CD4-positive, CD25-positive, alpha-beta regulatory T cell (primary cell): Measurements from ENCODE around the gene HTR3C. TPM values are rescaled to one million over a fixed set of nuclear protein-coding genes. Genes with fewer than 3 reads are reported as not detected.
"Not testable (repeated sequence)": the region's sequence is repeated elsewhere in the genome, so short reads cannot be mapped to it uniquely, and the experiment has no call there.

Experiments used
- ATAC-seq, 2 donors: fragments of 150-1000 bp; cut with Tn5 transposase; one replicate each; pipeline ENCODE4 v1.10.0; 2021; ENCODE audit warnings: low read depth in 2 of 2, moderate number of reproducible peaks in 2 of 2, moderate library complexity in 1 of 2
- DNase-seq, 3 donors: peaks; one replicate each; pipeline versions ENCODE4 v3.0.0 to v3.0.0-alpha.2; 2012 to 2022; ENCODE audit warnings: mixed read lengths in 1 of 3
- H3K27ac ChIP-seq: one replicate; pipeline ENCODE4 v1.7.0; 2013; ENCODE audit warnings: mild to moderate bottlenecking, low read length; ENCODE audit not compliant: insufficient read depth, poor library complexity, severe bottlenecking
- H3K27me3 ChIP-seq: one replicate; pipeline ENCODE4 v1.7.0; 2013; ENCODE audit warnings: low read length; ENCODE audit not compliant: control insufficient read depth, insufficient read depth
- H3K36me3 ChIP-seq: one replicate; pipeline ENCODE4 v1.7.0; 2013; ENCODE audit warnings: mild to moderate bottlenecking, low read length, moderate library complexity; ENCODE audit not compliant: control insufficient read depth, insufficient read depth
- H3K4me1 ChIP-seq: 2 replicates; pipeline ENCODE4 v1.7.0; 2013; ENCODE audit warnings: mild to moderate bottlenecking, low read length; ENCODE audit not compliant: insufficient read depth, control insufficient read depth, poor library complexity, severe bottlenecking
- H3K4me3 ChIP-seq: one replicate; pipeline ENCODE4 v1.7.0; 2013; ENCODE audit warnings: low read depth, mild to moderate bottlenecking, low read length, moderate library complexity
- H3K9me3 ChIP-seq, 2 experiments: 1 replicate in 1 of 2; 2 replicates in 1 of 2; pipeline ENCODE4 v1.7.0; 2013; ENCODE audit warnings: low read length in 2 of 2, mild to moderate bottlenecking in 1 of 2, moderate library complexity in 1 of 2; ENCODE audit not compliant: control insufficient read depth in 2 of 2
- H3K27ac Mint-ChIP-seq, 3 donors: one replicate each; pipeline ENCODE4 v1.8.0; 2020 to 2022; ENCODE audit warnings: mild to moderate bottlenecking in 3 of 3, mixed read lengths in 3 of 3, moderate library complexity in 2 of 3
- H3K27me3 Mint-ChIP-seq: one replicate; pipeline ENCODE4 v1.8.0; 2022; ENCODE audit warnings: mild to moderate bottlenecking, mixed read lengths
- H3K36me3 Mint-ChIP-seq: one replicate; pipeline ENCODE4 v1.8.0; 2020; ENCODE audit warnings: mixed read lengths
- H3K4me1 Mint-ChIP-seq, 4 donors: one replicate each; pipeline ENCODE4 v1.8.0; 2020 to 2022; ENCODE audit warnings: mixed read lengths in 4 of 4, mild to moderate bottlenecking in 1 of 4
- H3K4me3 Mint-ChIP-seq, 4 donors: one replicate each; pipeline ENCODE4 v1.8.0; 2020 to 2022; ENCODE audit warnings: mild to moderate bottlenecking in 4 of 4, mixed read lengths in 4 of 4, moderate library complexity in 3 of 4
- H3K9me3 Mint-ChIP-seq, 7 donors: one replicate each; pipeline ENCODE4 v1.8.0; 2020 to 2022; ENCODE audit warnings: mixed read lengths in 7 of 7, mild to moderate bottlenecking in 3 of 7, moderate library complexity in 2 of 7
- polyA plus RNA-seq, 4 donors: library from polyadenylated mRNA; unstranded; fragments of 300-500 nt; fragmentation: Illumina TruSeq; gene quantifications; one replicate each; pipeline ENCODE4 v1.2.3, GENCODE V29; 2021
- total RNA-seq: library from RNA; stranded (reverse); gene quantifications from one replicate; pipeline ENCODE4 v1.2.3, GENCODE V29; 2022

HTR3C gene
- total and polyA plus RNA-seq, 5 donors from 2014 or later = not detected

GRCh38 chr3:184022323-184022722, 30.5 kb upstream of the HTR3C start:
- Histone ChIP-seq H3K9me3 (no peaks in the 10 kb centered on the region), H3K27me3 (peaks cover 7% of the 10 kb centered on the region), H3K4me3 (no peak overlapping the region), H3K4me1 (peaks cover 7% of the 10 kb centered on the region), H3K27ac (no peak overlapping the region), H3K36me3 (no peaks in the 10 kb centered on the region)
- H3K9me3 Mint-ChIP-seq = peaks cover 0 to 4% (median 0%) of the 10 kb centered on the region in 7 donors
- ATAC-seq (no peak), DNase-seq (peak in 1 of 3 donors; percentile 32)
- peaks cover 0 to 11% (median 7%) of the 10 kb centered on the region in 4 donors for H3K4me1 Mint-ChIP-seq
- peaks cover 40% of the 10 kb centered on the region for H3K27me3 Mint-ChIP-seq
- no peak overlapping the region for H3K27ac Mint-ChIP-seq
- no peaks in the 10 kb centered on the region for H3K36me3 Mint-ChIP-seq
- H3K4me3 Mint-ChIP-seq = no peak overlapping the region

GRCh38 chr3:184025256-184025655, 27.6 kb upstream of the HTR3C start:
- not testable (repeated sequence) for H3K27ac ChIP-seq, H3K36me3 Mint-ChIP-seq, H3K27me3 ChIP-seq, H3K9me3 ChIP-seq, H3K4me3 ChIP-seq, H3K36me3 ChIP-seq, ATAC-seq, H3K4me1 ChIP-seq, H3K4me3 Mint-ChIP-seq, H3K27ac Mint-ChIP-seq, DNase-seq, H3K9me3 Mint-ChIP-seq, H3K4me1 Mint-ChIP-seq
- peaks cover 25% of the 10 kb centered on the region for H3K27me3 Mint-ChIP-seq

GRCh38 chr3:184028275-184028890, 24.5 kb upstream of the HTR3C start:
- not testable (repeated sequence) for H3K9me3 Mint-ChIP-seq

GRCh38 chr3:184029443-184029842, 23.4 kb upstream of the HTR3C start:
- H3K27ac Mint-ChIP-seq = no peak overlapping the region
- no peaks in the 10 kb centered on the region for H3K36me3 Mint-ChIP-seq
- H3K9me3 Mint-ChIP-seq = no peaks in the 10 kb centered on the region
- no peak for DNase-seq
- Histone ChIP-seq H3K27ac (no peak overlapping the region), H3K36me3 (no peaks in the 10 kb centered on the region), H3K9me3 (no peaks in the 10 kb centered on the region), H3K4me1 (no peaks in the 10 kb centered on the region), H3K4me3 (no peak overlapping the region), H3K27me3 (peaks cover 2% of the 10 kb centered on the region)
- peaks cover 14% of the 10 kb centered on the region for H3K27me3 Mint-ChIP-seq
- no peak for ATAC-seq
- no peak overlapping the region for H3K4me3 Mint-ChIP-seq
- no peaks in the 10 kb centered on the region for H3K4me1 Mint-ChIP-seq

More at GRCh38 chr3:184028275-184028890, 24.5 kb upstream of the HTR3C start:
- not testable (repeated sequence) for H3K36me3 Mint-ChIP-seq, ATAC-seq, H3K27ac Mint-ChIP-seq, H3K4me3 ChIP-seq, DNase-seq, H3K36me3 ChIP-seq, H3K27ac ChIP-seq, H3K9me3 ChIP-seq, H3K27me3 ChIP-seq, H3K4me1 ChIP-seq, H3K4me3 Mint-ChIP-seq, H3K4me1 Mint-ChIP-seq
- peaks cover 11% of the 10 kb centered on the region for H3K27me3 Mint-ChIP-seq

GRCh38 chr3:184030536-184030935, 22.3 kb upstream of the HTR3C start:
- H3K36me3 Mint-ChIP-seq = no peaks in the 10 kb centered on the region
- peaks cover 12% of the 10 kb centered on the region for H3K27me3 Mint-ChIP-seq
- DNase-seq = no peak
- Histone ChIP-seq H3K27me3 (peaks cover 2% of the 10 kb centered on the region), H3K27ac (no peak overlapping the region), H3K36me3 (no peaks in the 10 kb centered on the region), H3K4me1 (no peaks in the 10 kb centered on the region), H3K9me3 (no peaks in the 10 kb centered on the region), H3K4me3 (no peak overlapping the region)
- H3K27ac Mint-ChIP-seq = no peak overlapping the region
- H3K4me3 Mint-ChIP-seq = no peak overlapping the region
- H3K9me3 Mint-ChIP-seq = no peaks in the 10 kb centered on the region
- ATAC-seq = no peak
- no peaks in the 10 kb centered on the region for H3K4me1 Mint-ChIP-seq

- H3K4me1 Mint-ChIP-seq = no peaks in the 10 kb centered on the region
- peaks cover 8% of the 10 kb centered on the region for H3K27me3 Mint-ChIP-seq
- no peaks in the 10 kb centered on the region for H3K9me3 Mint-ChIP-seq
- no peak for DNase-seq
- Histone ChIP-seq H3K27ac (no peak within 1 kb of the TSS), H3K4me1 (no peaks in the 10 kb centered on the region), H3K27me3 (peaks cover 2% of the 10 kb centered on the region), H3K36me3 (no peaks in the 10 kb centered on the region), H3K9me3 (no peaks in the 10 kb centered on the region), H3K4me3 (no peak within 1 kb of the TSS)
- H3K4me3 Mint-ChIP-seq = no peak within 1 kb of the TSS
- no peaks in the 10 kb centered on the region for H3K36me3 Mint-ChIP-seq
- no peak within 1 kb of the TSS for H3K27ac Mint-ChIP-seq
- no peak for ATAC-seq
These were observed 21.6 kb upstream of the HTR3C start, which contains the start of gene HTR3D for GRCh38 chr3:184031187-184031792. HTR3D (plus strand) TSS chr3:184031742; CDS start chr3:184031742, 0 bp downstream.

GRCh38 chr3:184037816-184038215, 15.0 kb upstream of the HTR3C start:
- Mint-ChIP-seq H3K27me3 (peaks cover 8% of the 10 kb centered on the region), H3K4me1 (no peaks in the 10 kb centered on the region), H3K27ac (no peak overlapping the region), H3K36me3 (no peaks in the 10 kb centered on the region), H3K4me3 (no peak overlapping the region), H3K9me3 (no peaks in the 10 kb centered on the region)
- H3K4me1 ChIP-seq = no peaks in the 10 kb centered on the region
- H3K9me3 ChIP-seq = no peaks in the 10 kb centered on the region
- no peak overlapping the region for H3K27ac ChIP-seq
- H3K27me3 ChIP-seq = no peaks in the 10 kb centered on the region
- H3K4me3 ChIP-seq = no peak overlapping the region
- ATAC-seq (no peak), DNase-seq (no peak)
- H3K36me3 ChIP-seq = no peaks in the 10 kb centered on the region

GRCh38 chr3:184038307-184038706, 14.5 kb upstream of the HTR3C start:
- not testable (repeated sequence) for H3K36me3 ChIP-seq, ATAC-seq, H3K4me3 Mint-ChIP-seq, H3K36me3 Mint-ChIP-seq, H3K4me1 Mint-ChIP-seq, H3K27me3 ChIP-seq, H3K27ac Mint-ChIP-seq, H3K27ac ChIP-seq, H3K9me3 ChIP-seq, DNase-seq, H3K4me3 ChIP-seq, H3K4me1 ChIP-seq, H3K9me3 Mint-ChIP-seq
- peaks cover 11% of the 10 kb centered on the region for H3K27me3 Mint-ChIP-seq
